Measurements from ENCODE around the gene OTUB2. TPM values are rescaled to one million over a fixed set of nuclear protein-coding genes. Genes with fewer than 3 reads are reported as not detected.
A peak's percentile ranks its signal among the peaks of the same experiment; 100 is the strongest.

Gene OTUB2
- total and polyA plus RNA-seq, 8 donors: 0.30 to 1.3 (median 0.66) TPM

- intact Hi-C loops (cut with DNase I): loop anchor here in 2 of 3 donors (5.0 kb wide), 1 partner anchor 99 kb away; no protein-coding TSS in a partner anchor
Measured at GRCh38 chr14:94037954-94038353, 11.8 kb downstream of the OTUB2 start.

GRCh38 chr14:94038510-94038909 lies 12.4 kb downstream of the OTUB2 start:
- H3K27ac ChIP-seq: no peak overlapping the region
- ATAC-seq (no peak), DNase-seq (no peak), FAIRE-seq (no peak)
- no peak overlapping the region for H3K4me3 ChIP-seq
- intact Hi-C loops (cut with DNase I): loop anchor here in 2 of 3 donors (5.0 kb wide), 1 partner anchor 99 kb away; no protein-coding TSS in a partner anchor
- 81 to 83% methylated on average over 6 to 7 of the region's 7 CpGs for WGBS, 2 donors
- H3K27me3 ChIP-seq: no peaks in the 10 kb centered on the region
- no peak for TF ChIP-seq CTCF (IDR thresholded peaks at IDR 0.05)
- no peaks in the 10 kb centered on the region for H3K4me1 ChIP-seq
- no peaks in the 10 kb centered on the region for H3K36me3 ChIP-seq
- no peaks in the 10 kb centered on the region for H3K9me3 ChIP-seq

More at GRCh38 chr14:94037954-94038353, 11.8 kb downstream of the OTUB2 start:
- Histone ChIP-seq H3K4me3 (no peak overlapping the region), H3K36me3 (no peaks in the 10 kb centered on the region), H3K4me1 (no peaks in the 10 kb centered on the region), H3K9me3 (no peaks in the 10 kb centered on the region), H3K27me3 (no peaks in the 10 kb centered on the region), H3K27ac (no peak overlapping the region)
- FAIRE-seq (no peak), DNase-seq (peak in 1 of 6 donors; percentile 56), ATAC-seq (no peak)
- WGBS, 2 donors: 86 to 89% methylated on average over 9 of the region's 9 CpGs
- no peak for TF ChIP-seq CTCF (IDR thresholded peaks at IDR 0.05)

GRCh38 chr14:94038921-94039629 lies 12.9 kb downstream of the OTUB2 start:
- DNase-seq (no peak), ATAC-seq (no peak), FAIRE-seq (no peak)
- no peak overlapping the region for H3K4me3 ChIP-seq
- WGBS, 2 donors: 79 to 81% methylated on average over 11 of the region's 11 CpGs
- H3K36me3 ChIP-seq: no peaks in the 10 kb centered on the region
- H3K27me3 ChIP-seq: no peaks in the 10 kb centered on the region
- intact Hi-C loops (cut with DNase I): loop anchor here in 2 of 3 donors (5.0 kb wide), 1 partner anchor 98 kb away; no protein-coding TSS in a partner anchor
- H3K9me3 ChIP-seq: no peaks in the 10 kb centered on the region
- no peak for TF ChIP-seq CTCF (IDR thresholded peaks at IDR 0.05)
- no peaks in the 10 kb centered on the region for H3K4me1 ChIP-seq
- no peak overlapping the region for H3K27ac ChIP-seq

- Histone ChIP-seq H3K27ac (no peak overlapping the region), H3K4me1 (no peaks in the 10 kb centered on the region), H3K4me3 (no peak overlapping the region), H3K9me3 (no peaks in the 10 kb centered on the region), H3K36me3 (no peaks in the 10 kb centered on the region), H3K27me3 (no peaks in the 10 kb centered on the region)
- no peak for DNase-seq
- intact Hi-C loops (cut with DNase I): no loop called here
- no peak for FAIRE-seq
- 78 to 80% methylated on average over 5 of the region's 5 CpGs for WGBS, 2 donors
- no peak for TF ChIP-seq CTCF (IDR thresholded peaks at IDR 0.05)
- ATAC-seq: no peak
Measured at GRCh38 chr14:94040247-94040646, 14.1 kb downstream of the OTUB2 start.

- peaks cover 0 to 3% (median 0%) of the 10 kb centered on the region in 3 donors for H3K36me3 ChIP-seq
- ATAC-seq (no peak), DNase-seq (peak in 1 of 6 donors; percentile 69), FAIRE-seq (no peak)
- no peak for TF ChIP-seq CTCF (IDR thresholded peaks at IDR 0.05)
- 77 to 78% methylated on average over 13 of the region's 13 CpGs for WGBS, 2 donors
- intact Hi-C loops (cut with DNase I): no loop called here
- no peak overlapping the region for H3K4me3 ChIP-seq
- H3K27ac ChIP-seq: no peak overlapping the region
- H3K9me3 ChIP-seq: no peaks in the 10 kb centered on the region
- H3K27me3 ChIP-seq: no peaks in the 10 kb centered on the region
- H3K4me1 ChIP-seq: no peaks in the 10 kb centered on the region
Measured at GRCh38 chr14:94040796-94041195, 14.7 kb downstream of the OTUB2 start.

Data from pancreas (tissue), 10 donors.